Endothelial cell of umbilical vein (primary cell): ENCODE measurements around the gene CASP3. TPM values are rescaled to one million over a fixed set of nuclear protein-coding genes. Genes with fewer than 3 reads are reported as not detected.

Experiments used
- BruUV-seq: library from RNA; stranded (reverse); fragments of 400-500 nt; replicated peaks from 2 replicates; lab custom pipeline; 2021; lab: Mats Ljungman, UMichigan
- CTCF ChIA-PET: fragments of 300-600, 350-600 bp; sonication (Branson Sonifier 250); formaldehyde crosslinking; loops from one replicate; lab custom pipeline; 2021; ENCODE audit warnings: antibody characterized with exemption, inconsistent platforms; lab: Charles Lee
- POLR2A ChIA-PET: fragments of 300-600, 350-600 bp; sonication (Branson Sonifier 250); formaldehyde crosslinking; loops from one replicate; lab custom pipeline; 2021; ENCODE audit warnings: antibody characterized with exemption, inconsistent platforms; lab: Charles Lee
- DNase-seq: peaks from one replicate; pipeline ENCODE4 v3.0.0-alpha.2; 2011; ENCODE audit warnings: low read depth, low spot score
- FAIRE-seq: peaks from 2 replicates; lab custom pipeline; 2011; peaks lifted over from hg19 to GRCh38; lab: Jason Lieb, UNC
- H2AFZ ChIP-seq: 2 replicates; pipeline ENCODE4 v1.6.0; 2012; ENCODE audit warnings: low read depth, low read length, control low read depth, inconsistent platforms
- H3K27ac ChIP-seq: 2 replicates; pipeline ENCODE4 v1.5.1; 2011; ENCODE audit warnings: low read depth, mild to moderate bottlenecking, control low read depth, low read length, moderate library complexity; ENCODE audit not compliant: insufficient read depth
- H3K27me3 ChIP-seq, 2 experiments: 2 replicates each; pipeline versions ENCODE4 v1.6.0 to v1.6.1; 2011; ENCODE audit warnings: low read length in 2 of 2, mixed read lengths in 1 of 2; ENCODE audit not compliant: control insufficient read depth in 2 of 2, insufficient read depth in 2 of 2
- H3K36me3 ChIP-seq, 2 experiments: 2 replicates in 1 of 2; 3 replicates in 1 of 2; pipeline ENCODE4 v1.5.1; 2011; ENCODE audit warnings: low read length in 2 of 2, mild to moderate bottlenecking in 1 of 2, moderate library complexity in 1 of 2; ENCODE audit not compliant: control insufficient read depth in 2 of 2, insufficient read depth in 2 of 2; ENCODE audit errors: extremely low read depth in 1 of 2
- H3K4me1 ChIP-seq: 3 replicates; pipeline ENCODE4 v1.5.1; 2011; ENCODE audit warnings: mild to moderate bottlenecking, low read length; ENCODE audit not compliant: control insufficient read depth, insufficient read depth; ENCODE audit errors: extremely low read depth
- H3K4me2 ChIP-seq: 2 replicates; pipeline ENCODE4 v1.6.1; 2011; ENCODE audit warnings: low read length, control low read depth, mixed read lengths; ENCODE audit not compliant: insufficient read depth
- H3K4me3 ChIP-seq, 3 experiments: fragments of 200-600 bp in 1 of 3; sonication (generic), shearing (Covaris generic) in 1 of 3; replicated peaks in 1 of 3; 2 replicates each; pipeline ENCODE4 v1.5.1; 2011 to 2016; ENCODE audit warnings: control low read depth in 3 of 3, low read length in 3 of 3, mild to moderate bottlenecking in 2 of 3, inconsistent platforms in 1 of 3, low read depth in 1 of 3, moderate library complexity in 1 of 3; ENCODE audit not compliant: insufficient read depth in 1 of 3
- H3K79me2 ChIP-seq: 2 replicates; pipeline ENCODE4 v1.6.0; 2012; ENCODE audit warnings: low read length, inconsistent platforms; ENCODE audit not compliant: control insufficient read depth, insufficient read depth
- H3K9ac ChIP-seq: replicated peaks from 2 replicates; pipeline ENCODE3; 2011; ENCODE audit warnings: low read length, control low read depth; ENCODE audit not compliant: insufficient read depth; ENCODE audit errors: extremely low read depth
- H3K9me1 ChIP-seq: replicated peaks from 3 replicates; pipeline ENCODE4 v1.6.0; 2011; ENCODE audit warnings: mild to moderate bottlenecking, low read length; ENCODE audit not compliant: control insufficient read depth, insufficient read depth; ENCODE audit errors: extremely low read depth
- H3K9me3 ChIP-seq: replicated peaks from 2 replicates; pipeline ENCODE4 v1.5.1; 2012; ENCODE audit warnings: low read length, inconsistent platforms; ENCODE audit not compliant: control insufficient read depth, insufficient read depth
- H4K20me1 ChIP-seq: replicated peaks from 2 replicates; pipeline ENCODE3; 2011; ENCODE audit warnings: mild to moderate bottlenecking, low read length; ENCODE audit not compliant: control insufficient read depth, insufficient read depth; ENCODE audit errors: extremely low read depth
- CTCF ChIP-seq, 2 donors: IDR thresholded peaks; 1 replicate in 1 of 2; 2 replicates in 1 of 2; pipeline ENCODE4 v1.5.1; 2011; ENCODE audit warnings: low read length in 2 of 2, mild to moderate bottlenecking in 2 of 2, moderate library complexity in 2 of 2, control low read depth in 1 of 2, inconsistent platforms in 1 of 2, low read depth in 1 of 2; ENCODE audit not compliant: insufficient read depth in 1 of 2; ENCODE audit errors: extremely low read depth in 1 of 2
- EZH2 ChIP-seq: IDR thresholded peaks from 2 replicates; pipeline ENCODE4 v1.6.1; 2012; ENCODE audit warnings: borderline replicate concordance, low read depth, mild to moderate bottlenecking, moderate library complexity, low read length, inconsistent platforms; ENCODE audit not compliant: severe bottlenecking
- JUN ChIP-seq: IDR thresholded peaks from 2 replicates; pipeline ENCODE4 v1.6.1; 2011; ENCODE audit warnings: borderline replicate concordance, low read depth; ENCODE audit not compliant: insufficient read length, insufficient read depth
- MAX ChIP-seq: IDR thresholded peaks from 2 replicates; pipeline ENCODE4 v1.6.1; 2011; ENCODE audit not compliant: insufficient read depth, insufficient read length
- MYC ChIP-seq: IDR thresholded peaks from one replicate; pipeline ENCODE4 v1.6.1; 2011; ENCODE audit warnings: mild to moderate bottlenecking, low read depth, low read length
- POLR2A ChIP-seq: IDR thresholded peaks from 2 replicates; pipeline ENCODE4 v1.6.1; 2012; ENCODE audit warnings: low read depth, mild to moderate bottlenecking, control low read depth, low read length
- POLR2AphosphoS5 ChIP-seq: IDR thresholded peaks from 2 replicates; pipeline ENCODE4 v1.6.1; 2012; ENCODE audit warnings: low read depth, mild to moderate bottlenecking, control low read depth, low read length, moderate library complexity; ENCODE audit not compliant: insufficient read depth
- dilution Hi-C: fragments of 300-500 bp; cut with MboI; formaldehyde crosslinking; loops from one replicate; pipeline ENCODE4 v1.15.0; 2019; ENCODE audit warnings: low sequenced_read_pairs; ENCODE audit not compliant: extremely low pct_ligation_motif_present
- intact Hi-C: fragments of 100-400 bp; cut with micrococcal nuclease; formaldehyde crosslinking; loops from one replicate; pipeline ENCODE4 v1.10.0; 2022
- polyA plus RNA-seq, 4 experiments: library from polyadenylated mRNA; depleted of rRNA in 3 of 4; stranded (reverse) in 3 of 4; unstranded in 1 of 4; fragments of >200 nt; gene quantifications; 2 replicates each; pipeline versions ENCODE4 v1.2.1 to v1.2.3, GENCODE V29; 2011 to 2012; ENCODE audit warnings: missing spikeins in 1 of 4
- total RNA-seq: library from RNA; stranded (reverse); gene quantifications from 2 replicates; pipeline ENCODE4 v1.2.3, GENCODE V29; 2021

Gene CASP3
- total and polyA plus RNA-seq, 2 donors (not counting 3 experiments of a cell fraction or from before 2014, with no cell fraction given): 26.0 to 54.5 TPM

DNA sequence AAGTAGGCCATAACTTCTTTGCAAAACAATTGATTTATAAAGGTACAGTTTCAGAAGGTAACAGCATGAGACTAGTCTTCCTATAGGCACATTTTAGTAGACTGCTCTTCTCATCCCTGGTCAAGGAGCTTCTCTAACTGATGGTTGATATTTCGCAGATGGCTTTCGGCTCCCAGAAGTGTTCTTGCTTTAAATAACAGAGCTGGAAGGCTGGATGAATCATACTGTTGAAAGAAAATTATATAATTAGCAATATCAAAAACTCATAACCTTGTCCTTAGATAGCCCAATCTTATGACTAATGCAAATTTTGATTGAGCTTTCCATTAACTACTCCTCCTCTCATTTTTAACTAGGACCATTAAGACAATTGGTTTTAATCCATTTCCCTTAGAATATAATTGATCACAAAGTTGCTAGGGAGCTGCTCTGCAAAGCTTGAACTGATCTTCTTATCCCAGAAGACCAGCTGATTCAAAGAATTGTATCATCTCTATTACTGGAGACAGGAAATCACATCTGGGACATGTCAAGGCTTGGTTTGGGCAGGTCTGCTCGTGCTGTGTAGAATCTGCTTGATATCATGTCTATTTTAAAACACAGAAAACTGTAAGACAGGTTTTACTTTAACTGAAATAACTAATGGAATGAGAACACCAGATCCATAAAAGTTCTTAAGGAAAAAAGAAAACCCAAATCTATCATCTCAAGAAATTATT, 46.1 kb upstream of the CASP3 start:
- BruUV-seq: TSS peak; percentile 60
- TF ChIP-seq MAX (no peak), EZH2 (no peak), POLR2AphosphoS5 (no peak), MYC (no peak)
- H3K9ac ChIP-seq: no peak overlapping the region
- peak; percentile 38 for FAIRE-seq
- CTCF ChIA-PET: interaction anchor here (0.9 to 2.0 kb wide), 3 partner anchors 11 to 46 kb away, joined by 3 to 7 read pairs (median 5); partner anchors contain the start of genes CASP3 and PRIMPOL
- H3K79me2 ChIP-seq: no peaks in the 10 kb centered on the region
- H3K27ac ChIP-seq: no peak overlapping the region
- H3K27me3 ChIP-seq: no peaks in the 10 kb centered on the region
- intact Hi-C loops: no loop called here
- H3K36me3 ChIP-seq: peaks cover 3 to 9% of the 10 kb centered on the region in 2 experiments
- H3K4me1 ChIP-seq: no peaks in the 10 kb centered on the region
- H3K9me1 ChIP-seq: no peaks in the 10 kb centered on the region
- no peak overlapping the region for H3K4me3 ChIP-seq
- DNase-seq: no peak
- no peaks in the 10 kb centered on the region for H3K9me3 ChIP-seq
- POLR2A ChIA-PET: no interaction called here
- no peak overlapping the region for H2AFZ ChIP-seq
- dilution Hi-C loops: no loop called here
- no peak overlapping the region for H3K4me2 ChIP-seq
- H4K20me1 ChIP-seq: no peaks in the 10 kb centered on the region

- no peak for FAIRE-seq
- H3K4me3 ChIP-seq: no peak overlapping the region
These were observed 45.2 kb upstream of the CASP3 start for GRCh38 chr4:184694412-184694956.

More at GRCh38 chr4:184694412-184694956, 45.2 kb upstream of the CASP3 start:
- Histone ChIP-seq H3K9me3 (no peaks in the 10 kb centered on the region), H3K27ac (no peak overlapping the region), H4K20me1 (no peaks in the 10 kb centered on the region), H3K9me1 (no peaks in the 10 kb centered on the region), H3K27me3 (no peaks in the 10 kb centered on the region), H2AFZ (no peak overlapping the region), H3K4me1 (peaks cover 5% of the 10 kb centered on the region), H3K79me2 (no peaks in the 10 kb centered on the region), H3K9ac (no peak overlapping the region), H3K36me3 (peaks cover 3 to 9% of the 10 kb centered on the region in 2 experiments), H3K4me2 (no peak overlapping the region)
- dilution Hi-C loops (no loop called here), intact Hi-C loops (no loop called here)
- CTCF ChIA-PET: interaction anchor here (0.9 to 1.3 kb wide), 2 partner anchors 10 to 45 kb away, joined by 3 to 5 read pairs; partner anchors contain the start of genes CASP3 and PRIMPOL
- TF ChIP-seq POLR2A (no peak), JUN (no peak), EZH2 (no peak), CTCF (IDR thresholded peaks at IDR 0.05; ENCODE audit: extremely low read depth in 1 of 2, insufficient read depth in 1 of 2, low read depth in 1 of 2, low read length in 2 of 2) (no peak)
- POLR2A ChIA-PET: no interaction called here
- no peak for DNase-seq
- BruUV-seq: no TSS peak
